ENCODE measurements around the gene IER5L. TPM values are rescaled to one million over a fixed set of nuclear protein-coding genes. Genes with fewer than 3 reads are reported as not detected.

The IER5L gene
- total and polyA plus RNA-seq, 2 of the 8 experiments (the other 6 are each of a cell fraction or from before 2014, with no cell fraction given), result 0.65 to 1.0 TPM

- FAIRE-seq, result peak; percentile 91
- peaks cover 2 to 27% (median 13%) of the 10 kb centered on the region in 4 experiments for H3K36me3 ChIP-seq (ENCODE audit: control insufficient read depth in 2 of 4, insufficient read depth in 4 of 4, low read length in 3 of 4)
- CTCF ChIA-PET (ENCODE audit: partially characterized antibody), result interaction anchor here (0.6 to 36.8 kb wide), 55 partner anchors 9 to 657 kb away, joined by 3 to 831 read pairs (median 4); partner anchors contain the start of genes C9orf50, IER5L and NTMT1
- peak; percentile 38 for TF ChIP-seq TAF7 (optimal IDR thresholded peaks at IDR 0.05; ENCODE audit: borderline replicate concordance, low read depth, low read length)
- TF ChIP-seq MAX (IDR thresholded peaks at IDR 0.05), result peak; percentile 91
- TF ChIP-seq POLR2AphosphoS5 (IDR thresholded peaks at IDR 0.05; ENCODE audit: low read depth, low read length), result peak; percentile 63; the same call in 1 of the 2 replicates
- 0 out of 2 replicates have a peak, but pooled peaks have one; percentile 19 for TF ChIP-seq PHF8 (conservative IDR thresholded peaks at IDR 0.05; ENCODE audit: low read depth, low read length)
- no peak for TF ChIP-seq CHD1 (IDR thresholded peaks at IDR 0.05; ENCODE audit: low read depth, low read length)
- 0 out of 4 replicates have a peak, but pooled peaks of 1 of the 2 experiments have one; percentile 65 for TF ChIP-seq HDAC2 (IDR thresholded peaks at IDR 0.05; ENCODE audit: borderline replicate concordance in 1 of 2, low read depth in 2 of 2, low read length in 2 of 2)
- TF ChIP-seq SP1 (IDR thresholded peaks at IDR 0.05; ENCODE audit: low read depth, low read length), result peak; percentile 54; the same call in 1 of the 2 replicates
- TF ChIP-seq TBP (IDR thresholded peaks at IDR 0.05; ENCODE audit: low read depth, low read length), result peak; percentile 34; the same call in 1 of the 2 replicates
- no peak for TF ChIP-seq RBBP5 (IDR thresholded peaks at IDR 0.05; ENCODE audit: borderline replicate concordance, low read depth, low read length)
- TF ChIP-seq SRF (IDR thresholded peaks at IDR 0.05; ENCODE audit: low read depth, low read length), result 0 out of 2 replicates have a peak, but pooled peaks have one; percentile 25
Measured at GRCh38 chr9:129139233-129139992, 38.6 kb downstream of the IER5L start.

More at GRCh38 chr9:129139233-129139992, 38.6 kb downstream of the IER5L start:
- peak overlapping the region; percentile 68; the same call in 1 of the 2 replicates for H4K8ac ChIP-seq (ENCODE audit: extremely low read depth, insufficient read depth, low read length)
- H3K56ac ChIP-seq (replicated peaks; ENCODE audit: insufficient read length, low read depth, low read length), result peak overlapping the region; percentile 92
- H2AK5ac ChIP-seq (ENCODE audit: low read depth, low read length), result peak overlapping the region; percentile 10; the same call in 1 of the 2 replicates
- H3K27ac ChIP-seq (ENCODE audit: low read depth, low read length), result peak overlapping the region; percentile 96; the same call in 1 of the 2 replicates
- H3K79me2 ChIP-seq (ENCODE audit: control insufficient read depth in 1 of 2, insufficient read depth in 2 of 2, low read length in 2 of 2), result peaks cover 2 to 11% of the 10 kb centered on the region in 2 experiments; a peak in 2 of 4 replicates
- H3K4me1 ChIP-seq (replicated peaks in 1 of 4; ENCODE audit: control insufficient read depth in 3 of 4, insufficient read depth in 4 of 4, low read length in 3 of 4), result peaks cover 27 to 45% (median 38%) of the 10 kb centered on the region in 4 experiments
- H3K9ac ChIP-seq (replicated peaks in 1 of 4; ENCODE audit: extremely low read depth in 1 of 4, low read depth in 3 of 4, low read length in 3 of 4), result peak overlapping the region in 2 of 4 experiments; percentile 49 to 56; a peak in 5 of 7 replicates
- no peak overlapping the region for H3K23ac ChIP-seq (ENCODE audit: insufficient read length)
- DNase-seq (ENCODE audit: low read depth in 1 of 2, low spot score in 2 of 2), result peak; percentile 60 to 86
- H3K9me3 ChIP-seq (ENCODE audit: insufficient read depth in 2 of 2, low read depth in 1 of 2, low read length in 1 of 2), result no peaks in the 10 kb centered on the region
- H2BK12ac ChIP-seq (ENCODE audit: low read depth, low read length), result peak overlapping the region; percentile 95
- peak overlapping the region; percentile 98 for H2BK20ac ChIP-seq (ENCODE audit: low read length)
- 0 out of 2 replicates have a peak, but pooled peaks cover 4% of the 10 kb centered on the region for H3K79me1 ChIP-seq (ENCODE audit: low read depth, low read length)
- H3K4ac ChIP-seq (replicated peaks; ENCODE audit: insufficient read length, low read depth, low read length), result peak overlapping the region; percentile 100
- H2BK15ac ChIP-seq (ENCODE audit: low read length), result peak overlapping the region; percentile 99
- H2BK120ac ChIP-seq (replicated peaks; ENCODE audit: low read depth, low read length), result peak overlapping the region; percentile 100
- H4K91ac ChIP-seq (replicated peaks; ENCODE audit: insufficient read length, low read length), result peak overlapping the region; percentile 99
- H2AFZ ChIP-seq (ENCODE audit: low read length), result no peak overlapping the region
- 13% methylated on average over 13 of the region's 13 CpGs; no CpG with 5 or more reads in 1 of the 2 experiments for WGBS, 2 experiments (ENCODE audit: extremely low coverage in 1 of 2, insufficient coverage in 1 of 2, insufficient read length in 1 of 2, insufficient replicate concordance in 2 of 2, low coverage in 1 of 2, low lambda C conversion rate in 2 of 2, missing lambda C conversion rate in 1 of 2)
- POLR2A ChIA-PET (ENCODE audit: partially characterized antibody), result interaction anchor here (0.7 to 4.7 kb wide), 29 partner anchors 8 to 938 kb away, joined by 3 to 37 read pairs (median 4); partner anchors contain the start of genes IER5L, NTMT1 and PTPA
- no peak overlapping the region for H3K14ac ChIP-seq (ENCODE audit: insufficient read length)
- H3K4me3 ChIP-seq (ENCODE audit: extremely low read depth in 1 of 4, insufficient read depth in 2 of 4, low read depth in 3 of 4, low read length in 4 of 4), result peak overlapping the region; percentile 29 to 55 (median 38); a peak in 7 of 8 replicates
- no peaks in the 10 kb centered on the region for H3K27me3 ChIP-seq (replicated peaks in 1 of 4; ENCODE audit: control insufficient read depth in 3 of 4, extremely low read depth in 1 of 4, insufficient read depth in 3 of 4, low read length in 3 of 4)
- peaks cover 11% of the 10 kb centered on the region; the same call in 1 of the 2 replicates for H3K23me2 ChIP-seq (ENCODE audit: low read depth, low read length)
- H3K18ac ChIP-seq (ENCODE audit: extremely low read depth, low read length), result peak overlapping the region; percentile 98
- peak overlapping the region; percentile 99 for H2BK5ac ChIP-seq (ENCODE audit: low read depth, low read length)
- peak overlapping the region; percentile 99 for H4K5ac ChIP-seq (ENCODE audit: insufficient read length, low read depth, low read length)
- no peaks in the 10 kb centered on the region for H4K20me1 ChIP-seq (replicated peaks in 1 of 2; ENCODE audit: control insufficient read depth in 1 of 2, insufficient read depth in 2 of 2, low read length in 2 of 2)
- H3K4me2 ChIP-seq (ENCODE audit: insufficient read depth in 1 of 2, low read depth in 2 of 2, low read length in 2 of 2), result peak overlapping the region; percentile 73 to 90
